HCT116 (cell line): Measurements from ENCODE around the gene ATN1. TPM values are rescaled to one million over a fixed set of nuclear protein-coding genes. Genes with fewer than 3 reads are reported as not detected.

Source experiments
- ATAC-seq: fragments of 200-7000 bp; cut with Tn5 transposase; 2 replicates; pipeline ENCODE4 v1.9.1; 2020; ENCODE audit warnings: mild to moderate bottlenecking, moderate library complexity
- BruUV-seq: library from RNA; stranded (reverse); fragments of 400-500 nt; replicated peaks from 2 replicates; lab custom pipeline; 2021; lab: Mats Ljungman, UMichigan
- CTCF ChIA-PET: fragments of 300-600 bp; sonication (Branson Sonifier 250); formaldehyde crosslinking; loops from one replicate; lab custom pipeline; 2021; ENCODE audit warnings: antibody characterized with exemption; lab: Charles Lee
- POLR2A ChIA-PET: fragments of 300-600, 350-600 bp; sonication (Branson Sonifier 250); formaldehyde crosslinking; loops from one replicate; lab custom pipeline; 2021; ENCODE audit warnings: antibody characterized with exemption; lab: Charles Lee
- RAD21 ChIA-PET, 2 experiments: fragments of 300-600 bp; sonication (Branson Sonifier 250); formaldehyde crosslinking; loops; one replicate each; lab custom pipeline; 2023; ENCODE audit warnings: low total read pairs in 2 of 2; ENCODE audit not compliant: uncharacterized antibody in 2 of 2, unreplicated experiment in 2 of 2, low non-redundant PET in 1 of 2; lab: Charles Lee
- DNase-seq: peaks from one replicate; pipeline ENCODE4 v3.0.0-alpha.2; 2010; ENCODE audit warnings: low read depth, low spot score
- H2AFZ ChIP-seq: fragments of 200-600 bp; shearing (Covaris generic), sonication (generic); 2 replicates; pipeline ENCODE4 v1.6.1; 2017; ENCODE audit warnings: low read depth, mixed run types, mixed read lengths, antibody characterized with exemption, low read length; ENCODE audit not compliant: poor library complexity, severe bottlenecking
- H3K27ac ChIP-seq: 2 replicates; pipeline ENCODE4 v1.5.1; 2012; ENCODE audit warnings: low read depth, low read length
- H3K27me3 ChIP-seq: fragments of 200-600 bp; sonication (generic); 2 replicates; pipeline ENCODE4 v1.6.1; 2016; ENCODE audit warnings: mixed run types, low read length, mixed read lengths; ENCODE audit not compliant: insufficient read depth
- H3K36me3 ChIP-seq, 2 experiments: fragments of 200-500 bp in 1 of 2; fragments of 200-600 bp in 1 of 2; sonication (Bioruptor generic) in 1 of 2; sonication (generic) in 1 of 2; 2 replicates each; pipeline versions ENCODE4 v1.5.1 to v1.6.1; 2014 to 2016; ENCODE audit warnings: low read length in 2 of 2, inconsistent platforms in 1 of 2, mixed read lengths in 1 of 2, mixed run types in 1 of 2; ENCODE audit not compliant: insufficient read depth in 2 of 2, control insufficient read depth in 1 of 2
- H3K4me1 ChIP-seq, 2 experiments: fragments of 200-600 bp in 1 of 2; sonication (generic) in 1 of 2; 2 replicates each; pipeline versions ENCODE4 v1.5.1 to v1.6.1; 2012 to 2017; ENCODE audit warnings: low read length in 2 of 2, inconsistent platforms in 1 of 2, mild to moderate bottlenecking in 1 of 2, mixed read lengths in 1 of 2, mixed run types in 1 of 2, moderate library complexity in 1 of 2; ENCODE audit not compliant: insufficient read depth in 2 of 2, control insufficient read depth in 1 of 2
- H3K4me2 ChIP-seq: fragments of 200-600 bp; sonication (generic); 2 replicates; pipeline ENCODE4 v1.6.1; 2017; ENCODE audit warnings: mixed run types, low read length, mixed read lengths
- H3K4me3 ChIP-seq, 2 experiments: fragments of 200-600 bp in 1 of 2; sonication (generic) in 1 of 2; replicated peaks in 1 of 2; 2 replicates each; pipeline ENCODE4 v1.5.1; 2011 to 2016; ENCODE audit warnings: low read length in 2 of 2, control low read depth in 1 of 2, low read depth in 1 of 2, mild to moderate bottlenecking in 1 of 2, mixed read lengths in 1 of 2, mixed run types in 1 of 2
- H3K79me2 ChIP-seq: fragments of 200-600 bp; sonication (generic); 2 replicates; pipeline ENCODE4 v1.6.1; 2017; ENCODE audit warnings: mild to moderate bottlenecking, mixed run types, low read length, moderate library complexity, mixed read lengths; ENCODE audit not compliant: insufficient read depth
- H3K9ac ChIP-seq: fragments of 200-600 bp; sonication (generic); 2 replicates; pipeline ENCODE4 v1.6.1; 2016; ENCODE audit warnings: low read length, mixed read lengths
- H3K9me2 ChIP-seq: fragments of 200-600 bp; sonication (generic), shearing (Covaris generic); 2 replicates; pipeline ENCODE4 v1.6.1; 2017; ENCODE audit warnings: mixed run types, mild to moderate bottlenecking, moderate library complexity; ENCODE audit not compliant: insufficient read depth
- H3K9me3 ChIP-seq, 2 experiments: fragments of 200-500 bp in 1 of 2; fragments of 200-600 bp in 1 of 2; sonication (Bioruptor generic) in 1 of 2; sonication (generic) in 1 of 2; 2 replicates each; pipeline ENCODE4 v1.6.1; 2014 to 2017; ENCODE audit warnings: low read length in 2 of 2, mixed read lengths in 2 of 2, inconsistent platforms in 1 of 2, low read depth in 1 of 2, mild to moderate bottlenecking in 1 of 2, mixed run types in 1 of 2, moderate library complexity in 1 of 2; ENCODE audit not compliant: control insufficient read depth in 1 of 2, insufficient read depth in 1 of 2
- H4K20me1 ChIP-seq: fragments of 200-600 bp; sonication (generic), shearing (Covaris generic); 2 replicates; pipeline ENCODE4 v1.6.1; 2017; ENCODE audit warnings: mixed run types, mild to moderate bottlenecking, moderate library complexity; ENCODE audit not compliant: insufficient read depth
- ATF3 ChIP-seq: IDR thresholded peaks from 2 replicates; pipeline ENCODE4 v1.6.1; 2012
- CBX3 ChIP-seq: IDR thresholded peaks from 2 replicates; pipeline ENCODE4 v1.6.1; 2012; ENCODE audit warnings: low read depth
- CEBPB ChIP-seq: IDR thresholded peaks from 2 replicates; pipeline ENCODE4 v1.6.1; 2012; ENCODE audit warnings: low read depth
- EGR1 ChIP-seq: IDR thresholded peaks from 2 replicates; pipeline ENCODE4 v1.6.1; 2012; ENCODE audit warnings: low read depth
- ELF1 ChIP-seq: IDR thresholded peaks from 2 replicates; pipeline ENCODE4 v1.6.1; 2012; ENCODE audit warnings: low read depth, borderline replicate concordance
- EZH2phosphoT487 ChIP-seq: fragments of 200-600 bp; IDR thresholded peaks from 2 replicates; pipeline ENCODE4 v1.6.1; 2018; ENCODE audit warnings: antibody characterized with exemption, borderline replicate concordance
- FOSL1 ChIP-seq: IDR thresholded peaks from 2 replicates; pipeline ENCODE4 v1.6.1; 2012; ENCODE audit warnings: low read depth
- JUND ChIP-seq: IDR thresholded peaks from 2 replicates; pipeline ENCODE4 v1.6.1; 2012
- POLR2A ChIP-seq: IDR thresholded peaks from 2 replicates; pipeline ENCODE4 v1.7.0; 2011; ENCODE audit warnings: borderline replicate concordance; ENCODE audit not compliant: insufficient read depth, insufficient read length; ENCODE audit errors: extremely low read depth
- POLR2AphosphoS5 ChIP-seq: IDR thresholded peaks from 2 replicates; pipeline ENCODE4 v1.6.1; 2011; ENCODE audit warnings: mild to moderate bottlenecking, low read depth, low read length, moderate library complexity
- RAD21 ChIP-seq: IDR thresholded peaks from 2 replicates; pipeline ENCODE4 v1.6.1; 2012; ENCODE audit warnings: low read depth, mild to moderate bottlenecking
- SIN3A ChIP-seq: IDR thresholded peaks from 2 replicates; pipeline ENCODE4 v1.6.1; 2012; ENCODE audit warnings: low read depth
- SP1 ChIP-seq: IDR thresholded peaks from 2 replicates; pipeline ENCODE4 v1.6.1; 2012; ENCODE audit warnings: low read depth
- TCF7L2 ChIP-seq: IDR thresholded peaks from 2 replicates; pipeline ENCODE4 v1.7.0; 2011; ENCODE audit warnings: borderline replicate concordance, inconsistent platforms; ENCODE audit not compliant: insufficient read depth, insufficient read length; ENCODE audit errors: extremely low read depth
- YY1 ChIP-seq: IDR thresholded peaks from 2 replicates; pipeline ENCODE4 v1.6.1; 2011; ENCODE audit warnings: low read length, low read depth, moderate library complexity, mild to moderate bottlenecking; ENCODE audit not compliant: insufficient replicate concordance; ENCODE audit errors: extremely low read depth
- ZFX ChIP-seq: fragments of 450-650 bp; IDR thresholded peaks from 2 replicates; pipeline ENCODE4 v1.6.1; 2017
- ZNF274 ChIP-seq: fragments of 200-500 bp; sonication (Bioruptor generic); IDR thresholded peaks from 2 replicates; pipeline ENCODE4 v1.6.1; 2014; ENCODE audit warnings: mild to moderate bottlenecking, low read depth, low read length, inconsistent platforms
- intact Hi-C: fragments of 100-400 bp; cut with micrococcal nuclease; formaldehyde crosslinking; loops from 2 replicates; pipeline ENCODE4 v1.10.0; 2022
- total RNA-seq: library from RNA; stranded (reverse); gene quantifications from one replicate; pipeline ENCODE4 v1.2.1, GENCODE V29; 2021; ENCODE audit not compliant: unreplicated experiment
- TF ChIP-seq, protein P1 (sequence below), 3 experiments: fragments of 200-600 bp in 1 of 3; sonication (generic) in 1 of 3; IDR thresholded peaks in 2 of 3; conservative IDR thresholded peaks in 1 of 3; 2 replicates each; pipeline ENCODE4 v1.5.1; 2012 to 2017; ENCODE audit warnings: low read depth in 2 of 3, low read length in 2 of 3, antibody characterized with exemption in 1 of 3, borderline replicate concordance in 1 of 3, control low read depth in 1 of 3, mild to moderate bottlenecking in 1 of 3, mixed read lengths in 1 of 3, mixed run types in 1 of 3, moderate library complexity in 1 of 3; ENCODE audit not compliant: insufficient read depth in 1 of 3
- TF ChIP-seq, protein P2 (sequence below): IDR thresholded peaks from 2 replicates; pipeline ENCODE4 v1.6.1; 2012

ATN1 gene
- total RNA-seq, 1 experiment from 2014 or later: 104 TPM

DNA sequence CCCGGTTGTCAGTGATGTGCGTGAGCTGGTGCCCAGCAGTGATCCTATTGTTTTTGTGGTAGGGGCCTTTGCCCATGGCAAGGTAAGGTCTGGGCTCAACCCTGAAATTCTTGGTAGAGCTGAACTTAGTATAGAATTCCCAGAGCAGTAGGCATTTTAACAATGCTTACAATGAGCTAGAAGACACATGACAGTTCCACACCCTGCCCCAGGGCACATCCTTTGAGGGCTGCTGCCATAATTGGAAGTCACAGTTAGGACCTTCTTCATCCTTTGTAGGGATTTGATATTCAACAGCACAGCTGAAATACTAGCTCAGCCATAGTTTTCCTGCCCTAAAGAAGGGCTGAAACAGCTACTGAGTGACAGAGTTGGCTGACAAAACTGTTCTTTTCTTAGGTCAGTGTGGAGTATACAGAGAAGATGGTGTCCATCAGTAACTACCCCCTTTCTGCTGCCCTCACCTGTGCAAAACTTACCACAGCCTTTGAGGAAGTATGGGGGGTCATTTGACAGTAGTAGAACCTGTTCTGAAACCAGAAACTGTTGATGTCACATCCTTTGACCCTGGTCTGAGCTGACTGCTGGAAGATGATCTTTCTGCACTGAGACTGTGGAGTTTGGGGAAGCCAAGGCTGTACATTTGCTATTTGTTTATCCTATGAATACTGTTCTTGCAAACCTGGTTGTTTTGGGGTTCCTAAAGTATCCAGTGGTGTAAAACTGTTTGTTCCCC, 47.7 kb downstream of the ATN1 start:
- RAD21 ChIA-PET: no interaction called here
- no TSS peak for BruUV-seq
- Histone ChIP-seq H3K36me3 (peaks cover 43 to 56% of the 10 kb centered on the region in 2 experiments), H4K20me1 (no peaks in the 10 kb centered on the region), H3K79me2 (peaks cover 42% of the 10 kb centered on the region), H2AFZ (no peak overlapping the region), H3K9ac (no peak overlapping the region), H3K4me2 (no peak overlapping the region), H3K4me3 (no peak overlapping the region), H3K4me1 (peaks cover 7 to 11% of the 10 kb centered on the region in 2 experiments), H3K9me3 (no peaks in the 10 kb centered on the region), H3K27ac (no peak overlapping the region), H3K27me3 (no peaks in the 10 kb centered on the region), H3K9me2 (no peaks in the 10 kb centered on the region)
- DNase-seq (no peak), ATAC-seq (no peak)
- POLR2A ChIA-PET: interaction anchor here (1.0 to 1.9 kb wide), 3 partner anchors 29 to 43 kb away, joined by 3 to 7 read pairs (median 3); partner anchors contain the start of genes C12orf57, LPCAT3 and RNU7-1
- TF ChIP-seq, protein P1, sequence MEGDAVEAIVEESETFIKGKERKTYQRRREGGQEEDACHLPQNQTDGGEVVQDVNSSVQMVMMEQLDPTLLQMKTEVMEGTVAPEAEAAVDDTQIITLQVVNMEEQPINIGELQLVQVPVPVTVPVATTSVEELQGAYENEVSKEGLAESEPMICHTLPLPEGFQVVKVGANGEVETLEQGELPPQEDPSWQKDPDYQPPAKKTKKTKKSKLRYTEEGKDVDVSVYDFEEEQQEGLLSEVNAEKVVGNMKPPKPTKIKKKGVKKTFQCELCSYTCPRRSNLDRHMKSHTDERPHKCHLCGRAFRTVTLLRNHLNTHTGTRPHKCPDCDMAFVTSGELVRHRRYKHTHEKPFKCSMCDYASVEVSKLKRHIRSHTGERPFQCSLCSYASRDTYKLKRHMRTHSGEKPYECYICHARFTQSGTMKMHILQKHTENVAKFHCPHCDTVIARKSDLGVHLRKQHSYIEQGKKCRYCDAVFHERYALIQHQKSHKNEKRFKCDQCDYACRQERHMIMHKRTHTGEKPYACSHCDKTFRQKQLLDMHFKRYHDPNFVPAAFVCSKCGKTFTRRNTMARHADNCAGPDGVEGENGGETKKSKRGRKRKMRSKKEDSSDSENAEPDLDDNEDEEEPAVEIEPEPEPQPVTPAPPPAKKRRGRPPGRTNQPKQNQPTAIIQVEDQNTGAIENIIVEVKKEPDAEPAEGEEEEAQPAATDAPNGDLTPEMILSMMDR (IDR thresholded peaks at IDR 0.05 in 2 of 3, conservative IDR thresholded peaks at IDR 0.05 in 1 of 3; ENCODE audit: borderline replicate concordance in 1 of 3, insufficient read depth in 1 of 3, low read depth in 2 of 3, low read length in 2 of 3): no peak
- TF ChIP-seq ATF3 (no peak), POLR2AphosphoS5 (no peak), TCF7L2 (no peak), POLR2A (no peak), FOSL1 (no peak), YY1 (no peak), EGR1 (no peak), EZH2phosphoT487 (no peak), ZFX (no peak), SP1 (no peak), RAD21 (no peak), SIN3A (no peak), ELF1 (no peak), CEBPB (no peak), ZNF274 (no peak), CBX3 (no peak), JUND (no peak)
- TF ChIP-seq, protein P2, sequence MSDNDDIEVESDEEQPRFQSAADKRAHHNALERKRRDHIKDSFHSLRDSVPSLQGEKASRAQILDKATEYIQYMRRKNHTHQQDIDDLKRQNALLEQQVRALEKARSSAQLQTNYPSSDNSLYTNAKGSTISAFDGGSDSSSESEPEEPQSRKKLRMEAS: no peak
- intact Hi-C loops: no loop called here
- CTCF ChIA-PET: no interaction called here
